Measurements from ENCODE around the gene MAPK8IP3. TPM values are rescaled to one million over a fixed set of nuclear protein-coding genes. Genes with fewer than 3 reads are reported as not detected.

MAPK8IP3 gene
- total RNA-seq, 1 donor from 2014 or later = 84.5 TPM

- DNase-seq = no peak
These were observed 57.0 kb downstream of the MAPK8IP3 start for GRCh38 chr16:1762879-1763520.

- no peak for DNase-seq
These were observed 57.8 kb downstream of the MAPK8IP3 start for GRCh38 chr16:1763521-1764511.

DNA sequence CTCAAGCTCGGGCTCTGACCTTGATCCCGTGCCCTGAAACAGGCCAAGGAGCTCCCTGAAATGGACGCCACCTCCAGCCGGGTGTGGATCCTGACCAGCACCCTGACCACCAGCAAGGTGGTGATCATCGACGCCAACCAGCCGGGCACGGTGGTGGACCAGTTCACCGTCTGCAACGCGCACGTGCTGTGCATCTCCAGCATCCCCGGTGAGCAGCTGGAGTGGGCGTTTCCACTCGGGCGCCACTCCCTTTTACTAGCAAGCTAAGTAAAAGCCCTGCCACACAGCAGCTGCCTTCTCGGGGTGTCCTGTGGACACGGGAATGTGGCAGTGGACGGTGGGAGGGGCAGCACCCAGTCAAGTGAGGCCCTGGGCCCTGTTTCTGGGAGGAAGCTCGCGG is 59.0 kb downstream of the MAPK8IP3 start:
- DNase-seq = no peak

DNA sequence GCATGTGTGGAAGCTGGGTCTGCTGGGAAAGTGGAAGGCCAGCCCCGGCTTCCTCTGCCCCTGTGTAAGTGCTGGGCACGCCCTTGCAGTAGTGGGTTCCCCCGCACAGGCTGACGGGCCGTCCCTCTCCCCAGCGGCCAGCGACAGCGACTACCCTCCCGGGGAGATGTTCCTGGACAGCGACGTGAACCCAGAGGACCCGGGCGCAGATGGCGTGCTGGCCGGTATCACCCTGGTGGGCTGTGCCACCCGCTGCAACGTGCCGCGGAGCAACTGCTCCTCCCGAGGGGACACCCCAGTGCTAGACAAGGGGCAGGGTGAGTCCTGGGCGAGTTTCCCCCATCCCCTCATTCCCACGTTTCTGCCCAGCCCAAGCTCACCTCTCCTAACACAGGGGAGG is 59.8 kb downstream of the MAPK8IP3 start:
- no peak for DNase-seq

GRCh38 chr16:1766231-1766630 is 60.2 kb downstream of the MAPK8IP3 start:
- no peak for DNase-seq

- DNase-seq = no peak
These were observed 60.7 kb downstream of the MAPK8IP3 start for GRCh38 chr16:1766701-1767100.

GRCh38 chr16:1767116-1767994 is 61.4 kb downstream of the MAPK8IP3 start:
- DNase-seq = no peak

- DNase-seq = no peak
These were observed 62.2 kb downstream of the MAPK8IP3 start for GRCh38 chr16:1768061-1768766.

GRCh38 chr16:1768767-1769401 is 62.9 kb downstream of the MAPK8IP3 start:
- DNase-seq = no peak

DNA sequence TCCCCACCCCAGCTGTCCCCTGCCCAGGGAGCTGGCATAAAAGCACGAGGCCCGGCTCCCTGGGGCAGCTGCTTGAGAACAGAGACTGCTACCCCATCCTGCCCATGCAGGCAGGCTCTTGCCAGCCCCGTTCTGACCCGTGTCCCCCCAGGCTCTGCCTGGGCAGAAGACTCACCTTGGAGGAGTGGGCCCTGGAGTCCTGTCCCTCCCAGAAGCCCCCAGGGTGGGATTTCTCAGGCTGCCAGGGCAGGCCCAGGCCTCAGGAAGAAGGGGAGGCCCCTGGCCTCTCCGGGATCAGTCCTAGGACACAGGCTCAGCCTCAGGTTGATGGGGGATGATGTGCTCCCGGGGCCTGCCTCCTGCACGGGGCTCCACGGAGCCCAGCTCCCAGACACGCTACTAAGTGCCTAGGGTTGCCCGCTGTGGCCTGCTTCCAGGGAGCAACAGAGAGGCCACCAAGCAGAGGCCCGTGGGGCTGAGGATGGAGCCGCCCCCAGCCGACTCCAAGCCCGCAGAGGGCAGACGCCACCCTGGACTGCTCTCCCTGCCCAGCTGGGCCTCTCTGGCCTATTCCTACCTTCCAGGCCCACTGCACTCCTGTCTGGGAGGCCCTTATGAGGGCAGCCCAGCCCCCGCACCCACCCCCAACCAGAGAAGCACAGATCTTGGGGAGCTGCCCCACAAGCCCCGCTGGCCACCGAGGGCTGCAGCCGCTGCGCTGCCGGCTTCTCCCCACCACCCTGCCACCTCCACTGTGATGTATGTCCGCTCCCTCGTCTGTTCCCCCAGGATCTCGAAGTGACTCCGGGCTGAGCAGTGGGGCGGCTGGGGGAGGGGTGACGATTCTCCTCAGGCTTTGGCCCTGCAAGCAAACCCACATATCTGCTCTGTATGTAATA is 63.7 kb downstream of the MAPK8IP3 start:
- no peak for DNase-seq

- peak; percentile 59 for DNase-seq
These were observed 64.6 kb downstream of the MAPK8IP3 start for GRCh38 chr16:1770328-1771187.

- peak; percentile 43 for DNase-seq
These were observed 65.3 kb downstream of the MAPK8IP3 start, which contains the start of gene NME3 for GRCh38 chr16:1771188-1771863. Gene NME3 (minus strand): TSS chr16:1771543. CDS start chr16:1771534, 9 bp downstream.

- DNase-seq = no peak
These were observed 65.9 kb downstream of the MAPK8IP3 start for GRCh38 chr16:1771864-1772361.

DNA sequence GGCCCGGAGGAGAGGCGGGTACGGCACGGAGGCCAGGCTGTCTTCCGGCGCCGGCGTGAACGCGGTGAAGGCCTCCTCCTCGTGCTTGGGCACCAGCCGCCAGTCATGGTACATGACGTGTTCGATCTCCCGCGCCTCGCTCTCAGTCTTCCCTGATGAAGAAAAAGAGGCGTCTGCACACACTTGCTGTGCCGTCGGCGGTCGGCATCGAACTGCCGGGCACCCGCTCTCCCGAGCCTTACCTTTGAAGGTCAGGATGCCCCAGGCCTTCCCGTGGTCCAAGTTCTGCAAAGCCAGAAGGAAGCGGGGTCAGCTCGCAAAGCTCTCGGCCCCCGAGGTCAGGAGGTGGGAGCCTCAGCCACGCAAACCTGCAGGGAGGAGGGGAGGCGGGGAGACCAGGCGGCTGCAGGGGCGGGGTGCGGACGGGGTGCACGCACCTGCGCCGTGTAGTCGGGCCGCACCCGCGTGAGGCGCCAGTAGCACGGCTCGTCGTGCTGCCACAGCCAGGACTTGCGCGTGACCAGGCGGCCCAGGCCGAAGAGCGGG is 66.4 kb downstream of the MAPK8IP3 start, which contains the start of gene EME2:
TSS of gene EME2 (plus strand) at position 449 of the 546 bp plus-strand sequence. CDS start 418 bp downstream, outside the sequence.
- DNase-seq = no peak

DNA sequence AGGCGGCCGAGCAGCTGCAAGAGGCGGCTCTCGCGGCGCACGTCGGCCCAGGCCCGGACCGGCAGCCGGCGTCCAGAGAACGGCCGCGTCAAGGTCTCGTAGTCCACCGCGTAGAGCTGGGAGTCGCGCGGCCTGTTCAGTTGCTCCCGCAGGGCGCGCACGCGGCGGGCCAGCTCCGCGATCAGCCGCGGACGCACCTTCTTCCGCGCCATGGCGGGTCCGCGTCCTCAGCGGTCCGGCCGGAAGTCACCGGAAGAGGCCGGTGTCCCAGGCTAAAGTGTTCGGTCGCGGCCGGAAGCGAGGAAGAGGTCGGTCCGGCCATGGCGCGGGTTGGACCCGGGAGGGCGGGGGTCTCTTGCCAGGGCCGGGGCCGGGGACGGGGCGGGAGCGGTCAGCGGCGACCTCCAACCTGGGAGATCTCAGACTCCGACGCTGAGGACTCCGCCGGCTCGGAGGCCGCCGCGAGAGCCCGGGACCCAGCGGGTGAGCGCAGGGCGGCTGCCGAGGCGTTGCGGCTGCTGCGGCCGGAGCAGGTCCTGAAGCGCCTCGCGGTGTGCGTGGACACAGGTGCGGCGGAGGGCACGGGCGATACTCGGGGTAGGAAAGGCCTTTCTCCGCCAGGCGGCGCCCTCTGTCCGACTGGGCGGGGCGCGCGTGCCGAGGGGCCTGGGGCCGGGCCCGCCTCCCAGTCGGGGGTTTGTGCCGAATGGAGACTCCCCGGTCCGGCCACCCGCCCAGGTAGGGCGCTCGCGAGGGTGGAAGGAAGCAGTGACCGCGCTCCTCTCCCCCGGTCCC is 67.1 kb downstream of the MAPK8IP3 start, which contains the start of gene MRPS34:
TSS of gene MRPS34 (minus strand) at position 227 of the 795 bp plus-strand sequence. CDS start at position 212, 15 bp downstream.
- peak; percentile 71 for DNase-seq

GRCh38 chr16:1773703-1774447 is 67.9 kb downstream of the MAPK8IP3 start:
- DNase-seq = no peak
